LNCAP (cell line): ENCODE measurements around the gene HOXC6.

ENCODE experiments used
- TF ChIP-seq, protein P1 (sequence below): fragments of 450-650 bp; IDR thresholded peaks from 2 replicates; pipeline ENCODE4 v1.5.1; 2017; ENCODE audit warnings: mild to moderate bottlenecking

HOXC6 gene

DNA sequence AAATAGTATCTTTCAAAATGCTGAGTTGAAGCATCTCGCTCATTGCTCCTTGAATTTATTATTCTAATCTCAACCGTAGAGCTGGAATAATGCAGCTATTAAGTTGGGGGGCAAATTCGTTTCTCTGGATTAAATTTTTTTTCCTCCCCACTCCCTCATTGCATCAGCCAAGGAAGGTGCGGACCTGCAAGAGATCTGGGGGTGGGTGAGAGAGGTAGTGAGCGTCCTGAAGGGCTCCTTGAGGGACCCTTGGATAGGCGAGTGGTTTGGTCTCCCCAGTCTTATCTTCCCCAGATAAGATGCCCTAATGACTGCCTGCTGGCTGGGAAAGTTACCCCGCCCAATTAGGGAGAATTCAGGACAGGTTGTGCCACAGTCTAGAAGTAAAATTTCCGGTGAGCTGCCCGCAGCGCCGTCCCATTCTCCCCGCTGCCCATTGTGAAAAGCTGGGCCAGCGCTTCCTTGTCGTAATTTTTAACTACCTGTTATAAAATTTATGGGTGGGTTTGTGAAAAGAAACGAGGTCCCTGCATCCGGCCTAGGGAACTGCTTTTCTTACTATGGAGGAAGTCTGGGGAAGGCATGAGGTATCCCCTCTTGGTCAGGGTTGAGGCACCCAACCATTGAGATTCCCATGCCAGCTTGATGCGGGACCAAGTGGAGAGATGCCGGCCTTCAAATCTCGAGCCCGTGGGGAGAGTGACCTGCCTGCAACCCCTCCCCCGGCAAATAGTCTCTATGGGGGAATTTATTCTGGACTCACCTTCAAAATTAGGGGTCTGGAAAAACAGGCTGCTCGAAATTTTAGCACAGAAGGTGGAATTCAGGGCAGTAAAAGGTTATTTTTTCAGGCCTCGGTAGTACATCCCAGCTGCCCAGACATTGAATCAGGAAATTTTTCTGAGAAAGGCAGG is 13.0 kb upstream of the HOXC6 start:
- TF ChIP-seq, protein P1, sequence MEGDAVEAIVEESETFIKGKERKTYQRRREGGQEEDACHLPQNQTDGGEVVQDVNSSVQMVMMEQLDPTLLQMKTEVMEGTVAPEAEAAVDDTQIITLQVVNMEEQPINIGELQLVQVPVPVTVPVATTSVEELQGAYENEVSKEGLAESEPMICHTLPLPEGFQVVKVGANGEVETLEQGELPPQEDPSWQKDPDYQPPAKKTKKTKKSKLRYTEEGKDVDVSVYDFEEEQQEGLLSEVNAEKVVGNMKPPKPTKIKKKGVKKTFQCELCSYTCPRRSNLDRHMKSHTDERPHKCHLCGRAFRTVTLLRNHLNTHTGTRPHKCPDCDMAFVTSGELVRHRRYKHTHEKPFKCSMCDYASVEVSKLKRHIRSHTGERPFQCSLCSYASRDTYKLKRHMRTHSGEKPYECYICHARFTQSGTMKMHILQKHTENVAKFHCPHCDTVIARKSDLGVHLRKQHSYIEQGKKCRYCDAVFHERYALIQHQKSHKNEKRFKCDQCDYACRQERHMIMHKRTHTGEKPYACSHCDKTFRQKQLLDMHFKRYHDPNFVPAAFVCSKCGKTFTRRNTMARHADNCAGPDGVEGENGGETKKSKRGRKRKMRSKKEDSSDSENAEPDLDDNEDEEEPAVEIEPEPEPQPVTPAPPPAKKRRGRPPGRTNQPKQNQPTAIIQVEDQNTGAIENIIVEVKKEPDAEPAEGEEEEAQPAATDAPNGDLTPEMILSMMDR, result no peak

GRCh38 chr12:54016051-54016450 is 12.2 kb upstream of the HOXC6 start:
- TF ChIP-seq, protein P1, result no peak

DNA sequence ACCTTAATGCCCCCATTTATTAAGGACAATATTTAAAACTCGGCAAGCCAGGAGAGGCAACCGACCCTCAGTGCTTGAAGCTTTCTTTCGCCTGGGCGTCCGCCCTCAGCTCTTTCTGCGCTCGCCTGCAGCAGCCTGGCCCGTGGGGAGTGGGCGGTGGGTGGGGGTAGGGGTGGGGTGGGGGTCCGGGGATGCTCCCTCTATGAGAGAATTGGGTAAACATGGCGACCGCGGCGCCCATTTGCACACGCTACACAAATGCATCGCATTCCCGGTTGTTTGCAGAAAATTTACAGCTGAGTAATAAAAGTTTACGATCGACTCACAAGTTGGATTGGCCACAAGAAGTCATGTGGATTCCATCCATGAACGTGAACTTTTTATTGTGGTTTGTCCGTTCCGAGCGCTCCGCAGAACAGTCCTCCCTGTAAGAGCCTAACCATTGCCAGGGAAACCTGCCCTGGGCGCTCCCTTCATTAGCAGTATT is 11.7 kb upstream of the HOXC6 start:
- TF ChIP-seq, protein P1, result no peak

DNA sequence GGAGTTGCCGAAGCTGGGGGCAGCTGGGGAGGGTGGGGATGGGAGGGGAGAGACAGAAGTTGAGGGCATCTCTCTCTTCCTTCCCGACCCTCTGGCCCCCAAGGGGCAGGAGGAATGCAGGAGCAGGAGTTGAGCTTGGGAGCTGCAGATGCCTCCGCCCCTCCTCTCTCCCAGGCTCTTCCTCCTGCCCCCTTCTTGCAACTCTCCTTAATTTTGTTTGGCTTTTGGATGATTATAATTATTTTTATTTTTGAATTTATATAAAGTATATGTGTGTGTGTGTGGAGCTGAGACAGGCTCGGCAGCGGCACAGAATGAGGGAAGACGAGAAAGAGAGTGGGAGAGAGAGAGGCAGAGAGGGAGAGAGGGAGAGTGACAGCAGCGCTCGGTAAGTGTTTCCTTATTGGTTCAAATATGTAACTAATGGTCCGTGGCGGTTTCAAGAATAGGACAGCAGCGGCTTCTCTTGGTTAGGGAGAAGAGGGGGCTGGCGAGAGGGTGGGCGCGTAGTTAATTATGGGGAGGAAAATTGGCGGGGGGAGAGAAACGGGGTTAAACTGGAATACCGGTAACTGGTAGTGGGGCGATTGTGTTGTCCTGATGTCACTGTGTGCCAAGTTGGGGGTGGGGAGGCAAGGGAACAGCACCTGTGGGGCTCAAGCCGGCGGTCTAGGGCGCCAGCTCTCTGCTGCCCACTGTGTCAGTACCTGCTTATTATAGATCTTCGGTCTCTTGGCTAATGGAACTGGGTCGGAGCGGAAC is 11.0 kb upstream of the HOXC6 start:
- TF ChIP-seq, protein P1, result no peak; the same call in 1 of the 2 replicates

DNA sequence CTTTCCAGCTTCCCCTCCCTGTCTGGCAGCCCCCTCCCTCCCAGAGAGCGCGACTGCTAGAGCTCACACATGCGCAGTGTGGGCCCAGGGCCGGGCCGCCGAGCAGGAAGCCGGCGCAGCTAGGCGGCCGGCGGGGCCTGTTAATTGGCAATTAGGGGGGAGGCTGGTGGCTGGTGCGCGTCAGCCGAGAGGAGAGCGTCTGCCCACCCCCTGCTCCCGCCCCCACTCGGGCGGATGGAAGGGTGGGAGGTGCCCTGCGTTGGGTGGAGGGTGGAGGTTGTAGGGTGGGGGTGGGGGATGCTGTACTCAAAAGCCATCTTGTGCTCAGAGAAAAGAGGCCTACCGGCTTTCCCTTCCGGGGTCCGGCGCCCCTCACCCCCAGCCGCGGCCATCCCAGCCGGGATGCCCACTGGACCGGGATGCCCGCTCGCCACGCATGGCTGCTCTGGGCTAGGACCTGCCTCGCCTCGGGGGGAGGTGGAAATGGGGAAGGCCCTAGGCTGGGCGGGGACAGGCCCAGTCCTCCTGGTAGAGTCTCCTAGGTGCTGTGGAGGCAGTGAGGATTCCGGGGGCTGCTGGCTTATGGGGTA is 10.3 kb upstream of the HOXC6 start:
- TF ChIP-seq, protein P1, result no peak

GRCh38 chr12:54018468-54018984 is 9.7 kb upstream of the HOXC6 start:
- TF ChIP-seq, protein P1, result no peak
